HG03108 (cell line): Measurements from ENCODE around the gene MICU1.
"Not testable (repeated sequence)": the region's sequence is repeated elsewhere in the genome, so short reads cannot be mapped to it uniquely, and the experiment has no call there.

ENCODE experiments used
- ATAC-seq: cut with Tn5 transposase; IDR thresholded peaks from one replicate; pipeline ENCODE4 v1.9.1; 2021; ENCODE audit warnings: moderate library complexity; ENCODE audit not compliant: unreplicated experiment

The MICU1 gene

DNA sequence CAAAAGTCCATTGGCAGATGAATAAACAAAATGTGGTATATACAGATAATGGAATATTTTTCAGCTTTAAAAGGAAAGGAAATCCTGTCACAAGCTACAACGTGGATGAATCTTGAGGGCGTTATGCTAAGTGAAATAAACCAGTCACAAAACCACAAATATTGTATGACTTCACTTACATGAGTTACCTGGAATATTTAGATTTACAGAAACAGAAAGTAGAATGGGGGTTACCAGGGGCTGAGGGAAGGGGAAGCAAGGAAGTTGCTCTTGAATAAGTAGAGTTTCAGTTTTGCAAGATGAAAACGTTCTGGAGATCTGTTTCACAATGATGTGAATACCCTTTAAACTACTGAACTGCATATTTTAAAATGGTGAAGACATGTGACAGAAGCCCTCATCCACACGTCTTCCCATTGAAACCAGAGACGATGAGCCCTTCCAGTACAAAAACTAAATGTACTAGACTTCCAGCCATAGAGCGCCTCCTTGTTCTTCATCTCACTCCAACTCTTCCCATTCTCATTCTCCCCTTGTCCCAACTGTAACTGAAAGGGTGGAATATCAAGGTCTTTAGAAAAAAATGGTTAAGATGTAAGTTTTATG lies 62.4 kb downstream of the MICU1 start:
- ATAC-seq = no peak

DNA sequence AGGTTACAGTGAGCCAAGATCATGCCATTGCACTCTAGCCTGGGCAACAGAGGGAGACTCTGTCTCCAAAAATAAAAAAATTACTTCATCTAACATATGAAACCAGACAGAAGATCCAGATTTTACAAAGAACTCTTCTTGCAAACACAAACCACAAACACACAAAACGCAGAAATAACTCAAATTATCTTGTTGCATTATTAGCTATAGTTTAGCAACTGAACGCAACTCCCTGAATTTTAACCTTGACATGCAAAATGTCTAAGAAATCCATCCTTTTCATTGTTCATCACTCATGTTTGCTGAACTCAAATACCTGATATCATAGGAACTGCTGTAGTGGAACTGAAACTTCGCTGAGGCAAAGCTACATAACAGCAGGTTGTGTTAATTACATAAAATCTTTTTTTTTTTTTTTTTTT lies 64.1 kb downstream of the MICU1 start:
- no peak for ATAC-seq

DNA sequence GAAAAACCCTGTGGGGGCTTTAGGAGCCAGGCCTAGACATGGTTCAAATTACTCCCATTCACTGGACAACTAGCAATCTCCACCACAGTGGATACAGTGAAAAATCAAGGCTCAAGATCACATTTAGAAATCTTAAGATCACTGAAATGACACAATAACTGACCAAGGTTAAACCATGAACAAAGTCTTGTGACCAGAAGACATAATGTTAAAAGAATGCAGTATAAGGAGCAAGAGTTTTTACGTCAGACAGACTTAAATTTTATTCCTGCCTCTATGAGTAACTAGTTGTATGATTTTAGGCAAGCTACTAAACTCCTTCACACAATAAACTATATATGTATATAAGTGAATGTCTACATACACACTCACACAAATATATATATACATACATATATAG lies 68.5 kb downstream of the MICU1 start:
- ATAC-seq = no peak

DNA sequence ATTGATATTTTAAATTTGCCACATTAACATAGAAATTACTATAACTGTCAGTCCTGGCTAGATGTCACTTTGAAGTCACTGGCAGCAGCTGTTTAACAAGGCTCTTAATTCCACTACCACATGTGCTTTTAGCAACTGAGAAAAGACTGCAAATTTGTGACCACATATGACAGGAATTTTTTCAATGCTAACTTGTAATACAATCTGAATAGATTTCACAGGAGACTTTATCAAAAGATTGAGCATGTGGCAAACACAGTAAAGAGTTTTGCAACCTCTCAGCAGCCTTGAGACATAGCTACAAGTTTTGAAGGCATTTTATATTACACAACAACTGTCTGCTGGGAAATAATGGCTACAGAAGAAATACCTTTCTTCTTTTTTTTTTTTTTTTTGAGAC lies 73.0 kb downstream of the MICU1 start:
- ATAC-seq = no peak

DNA sequence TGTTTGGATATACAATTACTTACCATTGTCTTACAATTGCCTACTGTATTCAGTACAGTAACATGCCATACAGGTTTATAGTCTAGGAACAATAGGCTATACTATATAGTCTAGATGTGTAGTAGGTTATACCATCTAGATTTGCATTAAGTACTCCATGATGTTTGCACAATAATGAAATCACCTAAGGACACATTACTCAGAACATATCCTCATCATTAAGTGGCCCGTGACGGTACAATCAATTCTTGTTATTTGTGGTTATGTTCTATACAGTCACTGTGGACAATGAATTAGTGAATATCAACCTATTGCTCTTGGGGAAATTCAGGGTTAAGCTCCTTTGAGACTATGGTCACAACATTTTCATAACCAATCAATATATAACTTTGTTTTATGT lies 75.6 kb downstream of the MICU1 start:
- ATAC-seq = no peak

DNA sequence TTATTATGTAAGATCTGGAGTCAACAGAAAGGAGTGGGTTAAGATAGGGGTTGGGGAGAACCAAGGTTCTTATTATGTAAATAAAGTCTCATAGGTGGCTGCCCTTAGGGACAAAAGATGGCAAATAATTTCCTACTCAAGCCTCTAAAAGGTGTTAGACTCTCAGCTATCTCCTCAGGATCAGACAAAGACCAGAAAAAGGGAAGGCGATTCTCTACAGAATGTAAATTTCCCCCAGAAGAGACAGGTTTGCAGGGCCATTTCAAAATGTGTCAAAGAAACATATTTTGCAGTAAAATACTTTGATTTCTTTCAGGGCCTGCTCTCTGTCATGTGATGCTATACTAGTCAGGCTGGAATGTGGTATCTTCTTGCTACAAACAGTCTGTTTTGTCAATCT lies 80.3 kb downstream of the MICU1 start:
- ATAC-seq = no peak

DNA sequence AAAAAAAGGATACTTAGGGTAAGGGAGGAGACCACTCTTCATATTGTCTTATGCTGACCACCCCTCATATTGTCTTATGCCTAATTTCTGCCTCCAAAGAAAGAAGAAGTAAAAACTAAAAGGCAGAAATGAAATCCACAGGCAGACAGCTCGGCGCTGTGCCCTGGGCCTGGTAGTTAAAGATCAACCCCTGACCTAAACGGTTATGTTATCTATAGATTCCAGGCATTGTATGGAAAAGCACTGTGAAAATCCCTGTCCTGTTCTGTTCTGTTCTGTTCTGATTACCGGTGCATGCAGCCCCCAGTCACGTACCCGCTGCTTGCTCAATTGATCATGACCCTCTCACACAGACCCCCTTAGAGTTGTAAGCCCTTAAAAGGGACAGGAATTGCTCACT lies 82.0 kb downstream of the MICU1 start:
- ATAC-seq = not testable (repeated sequence)

DNA sequence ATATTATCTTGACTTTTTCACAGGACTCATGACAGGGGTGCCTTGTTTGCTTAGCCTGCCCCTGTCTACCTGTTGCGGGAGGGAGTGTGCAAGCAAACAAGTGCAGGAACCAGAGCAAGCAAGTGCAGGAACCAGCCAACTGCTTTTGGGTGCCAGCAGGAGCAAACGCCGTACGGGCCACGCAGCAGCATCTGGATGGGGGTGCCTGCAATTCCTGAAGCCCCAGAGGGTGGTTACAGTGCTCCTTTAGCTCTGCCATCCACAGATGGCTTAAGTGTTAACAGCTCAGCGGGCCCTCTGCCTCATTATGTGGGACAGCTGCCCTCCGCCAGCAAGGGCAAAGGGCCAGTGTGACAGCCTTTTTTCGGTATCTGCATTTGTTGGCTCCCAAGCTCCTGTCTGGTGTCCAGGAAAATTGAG lies 83.5 kb downstream of the MICU1 start:
- ATAC-seq = no peak

DNA sequence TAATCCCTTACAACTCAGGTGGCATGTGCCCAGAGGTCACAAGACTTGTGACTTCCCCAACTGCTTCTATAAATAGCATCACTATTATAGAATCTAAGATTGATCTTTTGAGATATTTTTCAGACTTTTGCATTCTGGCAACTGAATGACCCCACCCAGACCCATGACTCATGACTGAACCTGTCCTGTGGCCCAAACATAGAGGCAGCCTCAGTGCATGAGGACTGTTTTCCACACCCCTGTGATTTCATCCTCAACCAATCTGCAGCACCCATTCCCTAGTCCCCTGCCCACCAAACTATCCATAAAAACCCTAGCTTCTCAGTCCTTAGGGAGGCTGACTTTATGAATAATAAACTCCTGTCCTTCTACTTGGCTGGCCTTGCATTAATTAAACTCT lies 84.5 kb downstream of the MICU1 start:
- ATAC-seq = no peak

DNA sequence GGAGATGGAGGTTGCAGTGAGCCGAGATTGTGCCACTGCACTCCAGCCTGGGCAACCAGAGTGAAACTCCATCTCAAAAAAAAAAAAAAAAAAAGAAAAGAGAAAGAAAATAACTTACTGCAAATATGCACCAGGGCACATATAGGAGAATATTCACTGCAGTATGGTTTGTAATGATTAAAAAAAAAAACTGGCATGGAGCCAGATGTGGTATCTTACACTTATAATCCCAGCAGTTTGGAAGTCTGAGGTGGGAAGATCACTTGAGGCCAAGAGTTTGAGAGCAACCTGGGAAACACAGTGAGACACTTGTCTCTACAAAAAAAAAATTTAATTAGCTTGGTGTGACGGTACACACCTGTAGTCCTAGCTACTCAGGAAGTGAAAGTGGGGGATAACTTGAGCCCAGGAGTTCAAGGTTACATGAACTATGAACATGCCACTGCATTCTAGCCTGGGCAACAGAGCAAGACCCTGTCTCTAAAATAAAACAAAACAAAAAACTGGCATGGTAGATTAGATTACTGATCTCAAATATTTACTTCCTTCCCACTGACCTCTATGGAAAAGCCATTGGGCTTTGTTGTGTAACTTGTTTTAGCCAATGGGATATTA lies 85.6 kb downstream of the MICU1 start:
- ATAC-seq = no peak

DNA sequence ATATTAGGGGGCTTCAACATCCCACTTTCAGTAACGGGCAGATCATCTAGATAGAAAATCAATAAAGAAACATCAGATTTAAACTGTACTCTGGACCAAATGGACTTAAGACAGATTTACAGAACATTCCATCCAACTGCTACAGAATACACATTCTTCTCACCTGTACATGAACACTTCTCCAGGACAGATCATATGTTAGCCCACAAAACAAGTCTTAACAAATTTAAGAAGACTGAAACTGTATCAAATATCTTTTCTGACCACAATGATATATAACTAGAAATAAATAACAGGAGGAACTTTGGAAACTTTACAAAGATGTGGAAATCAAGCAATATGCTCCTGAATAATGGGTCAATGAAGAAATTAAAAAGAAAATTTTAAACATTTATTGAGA lies 86.7 kb downstream of the MICU1 start:
- no peak for ATAC-seq

DNA sequence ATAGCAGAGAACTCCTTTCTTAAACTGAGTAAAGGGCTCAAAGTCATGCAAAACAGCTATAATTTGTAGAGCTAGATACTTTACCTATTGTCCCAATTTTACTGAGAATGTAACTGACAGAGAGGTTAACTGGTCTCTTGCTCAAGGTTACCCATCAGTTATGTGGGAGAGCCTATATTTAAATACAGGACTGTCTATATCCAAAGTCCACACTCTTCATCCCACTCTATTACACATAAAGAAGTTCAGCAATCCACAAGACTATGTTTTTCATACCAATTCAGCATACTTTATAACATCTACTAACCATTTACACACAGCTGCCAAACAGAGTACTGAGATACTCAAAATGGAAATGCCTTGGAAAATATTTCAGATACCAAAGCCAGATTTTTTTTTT lies 100.2 kb downstream of the MICU1 start:
- ATAC-seq = no peak

DNA sequence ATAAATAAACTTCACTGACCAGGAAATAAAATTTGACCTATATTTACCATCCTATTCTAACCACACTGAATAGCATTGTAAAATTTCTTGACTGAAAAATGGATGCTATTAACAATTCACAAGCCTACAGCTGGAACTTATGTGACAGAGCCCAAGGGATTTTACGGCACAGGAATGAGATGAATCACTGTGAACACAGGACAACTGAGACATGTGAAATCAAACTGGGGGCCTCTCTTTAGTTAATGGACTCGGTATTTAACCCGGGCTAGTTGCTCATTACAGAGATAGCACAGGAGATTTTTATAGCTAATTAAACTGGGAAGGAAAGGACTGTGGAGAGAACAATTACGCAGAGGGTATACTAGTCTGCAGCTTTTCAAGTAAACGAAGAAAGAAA lies 100.6 kb downstream of the MICU1 start:
- no peak for ATAC-seq

DNA sequence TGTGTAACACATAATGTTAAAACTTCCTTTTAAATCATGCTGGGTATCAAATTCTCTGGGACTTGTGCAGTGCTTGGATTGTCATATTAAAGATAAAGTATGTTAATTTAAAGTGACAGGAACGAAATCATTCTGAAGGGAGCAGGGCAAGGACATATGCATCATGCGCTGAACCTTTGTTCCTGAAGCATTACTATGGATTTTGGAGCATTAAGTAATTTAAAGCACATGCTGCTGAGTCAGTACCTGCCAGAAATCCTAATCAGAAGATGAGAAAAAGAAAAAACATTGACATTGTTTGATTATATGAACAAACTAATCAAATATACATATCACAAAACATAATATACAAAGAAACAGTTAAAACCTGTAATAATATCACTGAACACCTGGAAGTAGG lies 101.4 kb downstream of the MICU1 start:
- no peak for ATAC-seq

DNA sequence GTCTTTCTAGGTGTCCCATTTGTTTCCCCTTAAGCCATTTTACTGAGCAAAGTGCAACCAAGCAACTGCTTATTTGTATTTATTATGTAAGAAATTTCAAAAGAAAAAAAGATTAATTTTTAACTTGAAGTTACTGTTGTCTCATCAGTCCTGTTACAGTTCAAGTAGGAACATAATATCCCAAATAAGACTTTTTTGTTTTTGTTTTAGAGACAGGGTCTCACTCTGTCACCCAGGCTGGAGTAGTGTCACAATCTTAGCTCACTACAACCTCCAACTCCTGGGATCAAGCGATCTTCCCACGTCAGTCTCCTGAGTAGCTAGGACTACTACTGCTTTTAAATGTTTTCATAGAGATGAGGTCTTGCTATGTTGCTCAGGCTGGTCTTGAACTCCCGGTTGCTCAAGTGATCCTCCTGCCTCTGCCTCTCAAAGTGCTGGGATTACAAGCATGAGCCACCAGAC lies 101.9 kb downstream of the MICU1 start:
- no peak for ATAC-seq

DNA sequence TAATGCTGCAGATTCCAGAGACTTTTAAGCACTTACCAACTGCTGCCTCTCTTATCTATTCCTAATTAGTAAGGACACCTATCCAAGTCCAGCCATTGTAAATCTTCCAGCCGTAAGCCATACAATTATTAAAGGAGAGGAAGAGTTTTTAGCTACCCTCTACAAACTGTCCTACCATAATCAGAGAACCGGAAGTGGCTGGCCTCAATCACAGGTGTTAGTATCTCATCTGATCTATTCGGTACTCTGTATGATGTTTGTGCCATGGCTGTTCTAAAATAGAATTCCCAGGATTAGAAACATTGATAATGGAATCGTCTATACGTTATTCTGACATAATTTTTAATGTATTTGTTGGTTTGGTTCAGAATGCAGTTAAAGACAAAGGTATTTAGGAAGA lies 102.8 kb downstream of the MICU1 start:
- no peak for ATAC-seq

DNA sequence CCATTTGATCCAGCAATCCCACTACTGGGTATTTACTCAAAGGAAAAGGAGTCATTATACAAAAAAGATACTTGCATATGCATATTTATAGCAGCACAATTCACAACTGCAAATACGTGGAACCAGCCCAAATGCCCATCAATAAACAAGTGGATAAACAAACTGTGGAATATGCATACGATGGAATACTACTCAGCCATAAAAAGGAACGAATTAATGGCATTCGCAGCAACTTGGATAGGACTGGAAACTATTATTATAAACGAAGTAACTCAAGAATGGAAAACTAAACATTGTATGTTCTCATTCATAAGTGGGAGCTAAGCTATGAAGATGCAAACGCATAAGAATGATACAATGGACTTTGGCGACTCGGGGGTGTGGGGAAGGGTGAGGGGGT lies 108.6 kb downstream of the MICU1 start:
- ATAC-seq = no peak

DNA sequence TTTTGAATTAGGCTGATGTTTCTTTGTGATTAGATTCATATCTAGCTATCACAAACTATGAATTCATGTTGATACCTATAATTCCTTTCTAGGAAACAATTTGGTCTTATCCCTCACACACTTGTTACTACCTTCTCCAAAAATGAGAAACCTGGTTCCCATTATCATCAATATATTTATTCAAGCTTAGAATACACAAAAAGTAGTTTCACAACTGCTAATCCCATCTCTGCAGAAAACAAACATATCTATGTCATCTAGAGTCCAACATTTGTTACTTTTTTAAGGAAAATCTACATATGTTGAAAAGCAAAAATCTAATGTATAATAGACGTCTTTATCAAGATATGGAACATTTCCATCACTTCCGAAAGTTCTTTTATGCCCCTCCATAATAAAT lies 110.4 kb downstream of the MICU1 start:
- no peak for ATAC-seq

DNA sequence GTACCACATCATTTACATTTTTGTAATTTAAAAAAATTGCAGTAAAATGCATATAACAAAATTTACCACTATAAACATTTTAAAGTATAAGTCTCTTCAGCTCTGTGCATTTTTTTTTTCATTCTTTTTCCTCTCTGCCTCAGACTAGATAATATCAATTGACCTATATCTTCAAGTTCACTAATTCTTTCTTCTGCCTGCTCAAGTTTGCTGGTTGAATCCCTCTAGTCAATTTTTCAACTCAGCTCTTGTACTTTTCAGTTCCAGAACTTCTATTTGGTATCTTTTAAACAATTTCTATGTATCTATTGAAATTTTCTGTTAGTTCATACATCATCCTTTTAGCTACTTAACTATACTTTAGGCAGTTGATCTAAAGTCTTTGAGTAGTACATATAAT lies 112.0 kb downstream of the MICU1 start:
- no peak for ATAC-seq

DNA sequence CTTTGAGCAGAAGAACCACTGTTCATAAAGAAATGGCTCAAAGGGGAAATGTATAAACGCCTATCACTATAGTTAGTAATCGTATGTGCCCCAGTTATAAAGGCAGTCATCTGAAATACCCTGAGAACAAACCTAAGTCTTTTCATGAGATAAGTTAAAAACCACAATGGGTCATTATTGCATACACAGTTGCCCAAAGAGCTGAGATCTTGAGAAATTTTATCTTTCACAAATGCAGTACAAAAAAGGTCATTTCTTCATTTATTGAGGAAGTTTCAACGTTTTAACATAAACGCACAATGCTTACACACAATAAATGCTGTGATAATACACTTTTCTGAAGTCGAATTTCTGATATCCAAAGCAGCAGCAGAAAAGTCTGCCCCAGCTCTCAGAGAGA lies 114.4 kb downstream of the MICU1 start:
- ATAC-seq = no peak

DNA sequence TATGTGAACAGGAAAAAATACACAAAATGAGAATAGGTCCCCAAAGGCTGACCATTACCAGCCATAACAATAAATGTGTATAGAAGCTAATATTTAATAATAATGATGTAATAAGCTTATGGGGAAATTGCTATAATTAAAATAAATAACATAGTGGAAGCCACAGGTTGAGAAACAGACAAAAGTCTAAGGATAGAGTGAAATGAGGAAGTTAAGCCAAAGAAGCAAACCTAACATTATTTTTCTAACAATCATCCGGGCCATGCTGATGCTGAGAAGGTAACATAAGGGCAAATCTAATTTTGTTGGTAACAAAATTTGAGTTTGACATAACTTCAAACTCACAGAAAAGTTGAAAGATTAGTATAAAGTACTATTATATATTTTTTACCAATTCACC lies 115.9 kb downstream of the MICU1 start:
- no peak for ATAC-seq

DNA sequence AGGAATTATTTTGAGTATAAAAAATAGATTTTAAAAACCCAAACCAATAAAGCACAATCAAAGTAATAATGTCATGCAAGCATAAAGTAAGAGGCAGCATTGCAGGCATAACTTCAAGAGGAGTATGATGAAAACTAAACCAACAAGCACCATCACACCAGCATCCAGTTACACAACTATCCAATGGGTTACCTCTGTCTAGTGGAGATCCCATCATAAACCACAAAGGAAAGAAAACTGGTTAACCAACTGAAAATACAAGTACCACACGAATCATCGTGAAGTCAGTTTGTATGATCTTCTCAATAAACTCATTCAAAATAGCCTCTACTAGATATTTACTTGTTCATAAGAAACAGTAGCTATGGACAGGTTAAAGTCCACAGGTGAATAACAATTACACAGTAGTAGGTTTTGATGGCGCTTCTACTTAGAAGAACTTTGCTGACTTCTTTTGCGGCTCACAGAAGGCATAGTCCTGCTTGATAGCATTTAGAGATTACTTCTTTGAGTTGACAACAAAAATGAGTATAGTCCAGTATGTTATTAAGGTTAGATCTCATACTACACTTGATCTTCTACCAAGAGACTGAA lies 116.6 kb downstream of the MICU1 start:
- ATAC-seq = no peak

DNA sequence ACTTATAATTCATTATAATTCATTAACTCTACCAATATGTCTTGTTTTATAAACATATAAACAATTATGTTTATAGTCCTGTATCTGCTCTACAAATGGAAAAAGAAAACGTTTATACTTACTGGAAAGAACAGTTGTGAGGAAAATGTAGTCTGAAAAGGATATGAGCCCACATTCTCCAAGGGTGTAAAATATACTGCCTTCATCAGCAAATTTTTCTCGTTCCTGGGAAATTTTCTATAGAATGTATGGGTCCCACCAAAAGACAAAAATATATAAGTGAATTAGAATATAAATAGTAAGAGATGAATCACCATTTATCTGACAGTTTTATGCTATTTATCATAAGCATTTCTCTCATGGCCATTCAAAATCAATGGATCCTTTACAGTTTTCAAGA lies 117.8 kb downstream of the MICU1 start:
- ATAC-seq = no peak
